Measurements from ENCODE around the gene TSPAN11.

TSPAN11 gene

DNA sequence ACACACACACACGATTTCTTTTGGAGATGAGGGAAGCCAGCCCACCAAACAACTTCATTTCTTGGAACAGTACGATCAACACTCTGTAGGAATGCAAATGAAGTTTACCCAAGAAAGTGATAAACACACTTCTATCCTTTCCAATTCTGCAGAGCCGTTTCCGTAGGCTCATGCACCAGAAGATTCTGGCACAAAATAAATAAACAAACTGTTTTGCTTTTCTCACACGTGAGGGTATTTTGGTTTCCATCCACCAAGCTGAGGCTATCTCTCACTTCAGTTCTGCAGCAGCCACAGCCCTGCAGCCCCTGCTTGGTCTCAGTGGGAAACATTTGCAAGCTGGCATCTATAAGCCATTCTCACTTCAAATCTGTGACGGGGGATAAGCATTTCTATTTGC, 15.3 kb upstream of the TSPAN11 start:
- DNase-seq (ENCODE audit: low read depth in 3 of 3) = no peak

DNA sequence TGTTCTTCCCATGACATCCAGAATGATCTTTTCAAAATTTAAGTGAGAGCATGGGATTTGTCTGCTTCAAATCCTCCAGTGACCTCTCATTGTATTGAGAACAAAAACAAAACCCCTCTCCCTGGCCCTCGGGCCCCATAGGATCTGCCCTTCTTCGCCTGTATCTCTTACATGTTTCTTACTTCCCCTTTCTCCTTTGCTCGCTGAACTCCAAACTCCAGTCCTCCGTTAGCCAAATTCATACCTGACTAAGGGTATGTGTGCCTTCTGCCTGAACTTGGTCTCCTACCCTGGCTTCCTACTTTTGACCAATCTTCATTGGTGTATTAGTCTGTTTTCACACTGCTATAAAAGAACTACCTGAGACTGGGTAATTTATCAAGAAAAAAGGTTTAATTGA, 13.2 kb upstream of the TSPAN11 start:
- no peak for DNase-seq (ENCODE audit: low read depth in 3 of 3)

- DNase-seq (ENCODE audit: low read depth in 3 of 3) = no peak
These were observed 11.5 kb upstream of the TSPAN11 start for GRCh38 chr12:30914986-30915591.

GRCh38 chr12:30923057-30923456, 3.5 kb upstream of the TSPAN11 start:
- DNase-seq (ENCODE audit: low read depth in 3 of 3) = no peak

- no peak for DNase-seq (ENCODE audit: low read depth in 3 of 3)
These were observed 823 bp upstream of the TSPAN11 start for GRCh38 chr12:30925607-30926242.

- DNase-seq (ENCODE audit: low read depth in 3 of 3) = no peak
These were observed 669 bp downstream of the TSPAN11 start for GRCh38 chr12:30927222-30927611.

DNA sequence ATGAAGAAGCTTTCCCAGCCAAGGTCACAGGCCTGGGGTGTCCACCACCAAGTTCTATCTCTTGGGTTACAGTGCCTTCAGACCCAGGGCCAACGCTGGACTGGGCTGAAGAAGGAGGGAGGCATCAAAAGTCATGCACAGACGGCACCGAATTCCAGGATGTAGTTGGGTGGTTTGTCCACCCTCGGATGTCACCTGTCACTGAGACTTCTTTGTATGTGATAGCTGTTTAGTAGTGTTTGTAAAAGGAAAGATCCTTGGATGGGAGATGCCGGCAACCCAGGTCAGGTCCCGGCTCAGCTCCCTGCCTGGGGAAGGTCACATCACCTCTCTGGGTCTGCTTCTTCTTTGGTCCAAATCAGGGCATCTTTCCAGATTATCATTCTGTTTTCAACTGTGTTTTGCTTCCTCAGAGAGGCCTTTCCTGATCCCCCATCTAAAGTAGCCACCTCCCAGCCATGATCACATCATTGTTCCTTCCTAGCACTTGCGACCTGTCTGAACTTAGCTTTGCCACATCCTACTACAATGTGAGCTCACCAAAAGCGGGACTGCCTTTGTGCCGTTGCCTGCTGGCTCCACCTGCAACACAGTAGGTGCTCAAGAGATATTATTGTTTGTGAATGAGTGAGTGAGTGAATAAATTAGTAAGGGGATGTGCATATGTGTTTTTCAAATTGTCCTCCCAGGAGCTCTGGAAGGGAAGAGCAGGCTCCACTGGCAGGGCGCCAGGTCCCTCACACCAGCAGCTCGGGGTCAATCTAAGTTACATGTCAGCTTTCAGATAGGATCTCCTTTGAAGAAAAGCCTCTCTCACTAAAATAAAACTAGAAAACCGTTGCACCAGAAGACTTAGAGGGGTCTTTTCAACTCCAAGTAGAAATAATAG, 2.1 kb downstream of the TSPAN11 start:
- no peak for DNase-seq (ENCODE audit: low read depth in 3 of 3)

DNA sequence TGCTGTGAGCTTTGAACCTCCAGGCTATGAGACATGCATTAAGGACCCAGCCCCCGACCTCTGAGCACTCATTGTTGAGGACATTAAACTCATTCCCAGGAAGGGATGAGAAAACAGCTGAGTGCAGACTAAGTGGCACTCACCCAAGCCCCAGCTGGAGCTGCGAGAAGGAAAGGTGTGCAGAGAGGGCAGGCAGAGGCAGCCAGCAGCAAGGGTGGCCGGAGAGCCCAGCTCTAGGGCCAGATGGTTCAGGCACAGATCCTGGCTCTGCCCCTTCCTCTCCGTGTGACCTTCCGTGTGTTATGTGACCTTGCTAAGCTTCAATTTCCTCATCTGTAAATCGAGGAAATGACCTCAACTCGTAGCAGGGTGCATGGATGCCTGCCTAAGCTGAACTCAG, 3.7 kb downstream of the TSPAN11 start:
- no peak for DNase-seq (ENCODE audit: low read depth in 3 of 3)

GRCh38 chr12:30930641-30931040, 4.1 kb downstream of the TSPAN11 start:
- no peak for DNase-seq (ENCODE audit: low read depth in 3 of 3)

GRCh38 chr12:30932881-30933280, 6.3 kb downstream of the TSPAN11 start:
- DNase-seq (ENCODE audit: low read depth in 3 of 3) = no peak

GRCh38 chr12:30934811-30935210, 8.3 kb downstream of the TSPAN11 start:
- no peak for DNase-seq (ENCODE audit: low read depth in 3 of 3)

GRCh38 chr12:30936036-30936435, 9.5 kb downstream of the TSPAN11 start:
- DNase-seq (ENCODE audit: low read depth in 3 of 3) = no peak

DNA sequence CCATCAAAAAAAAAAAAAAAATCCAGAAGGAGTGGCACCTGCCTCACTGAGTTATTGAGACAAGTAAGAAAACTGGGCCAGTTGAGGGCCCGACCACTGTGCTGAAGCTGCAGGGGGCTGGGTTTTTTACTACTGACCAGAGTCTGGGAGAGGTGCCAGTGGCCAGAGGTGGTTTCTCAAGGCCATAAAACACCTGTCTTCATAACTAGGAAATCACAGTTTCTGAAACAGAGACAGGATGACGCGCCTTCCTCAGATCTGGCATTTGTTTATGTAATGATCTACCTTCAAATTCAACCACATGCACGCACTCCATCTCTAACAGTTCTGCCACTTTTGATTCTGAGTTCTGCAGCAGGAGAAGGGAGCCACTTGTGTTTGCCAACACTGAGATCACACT, 12.7 kb downstream of the TSPAN11 start:
- no peak for DNase-seq (ENCODE audit: low read depth in 3 of 3)

DNA sequence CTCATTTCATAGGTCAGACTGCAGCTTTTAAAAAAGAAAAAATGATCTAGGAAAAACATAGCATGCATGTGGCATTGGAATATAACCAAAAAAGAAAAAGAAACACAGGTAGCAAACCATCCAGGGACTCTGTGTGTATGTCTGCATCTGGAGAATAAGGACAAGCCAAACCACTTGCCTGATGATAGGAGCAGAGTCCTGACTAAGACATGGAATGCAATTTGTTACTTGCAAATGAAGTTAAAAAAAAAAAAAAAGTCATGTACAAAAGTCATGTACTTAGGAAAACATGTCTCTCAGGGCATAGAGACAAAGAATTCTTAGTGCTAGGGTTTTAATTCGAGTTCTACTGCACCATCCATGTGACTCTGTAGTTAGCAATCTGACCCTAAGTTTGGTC, 15.9 kb downstream of the TSPAN11 start:
- DNase-seq (ENCODE audit: low read depth in 3 of 3) = no peak

GRCh38 chr12:30942936-30943335, 16.4 kb downstream of the TSPAN11 start:
- DNase-seq (ENCODE audit: low read depth in 3 of 3) = no peak

DNA sequence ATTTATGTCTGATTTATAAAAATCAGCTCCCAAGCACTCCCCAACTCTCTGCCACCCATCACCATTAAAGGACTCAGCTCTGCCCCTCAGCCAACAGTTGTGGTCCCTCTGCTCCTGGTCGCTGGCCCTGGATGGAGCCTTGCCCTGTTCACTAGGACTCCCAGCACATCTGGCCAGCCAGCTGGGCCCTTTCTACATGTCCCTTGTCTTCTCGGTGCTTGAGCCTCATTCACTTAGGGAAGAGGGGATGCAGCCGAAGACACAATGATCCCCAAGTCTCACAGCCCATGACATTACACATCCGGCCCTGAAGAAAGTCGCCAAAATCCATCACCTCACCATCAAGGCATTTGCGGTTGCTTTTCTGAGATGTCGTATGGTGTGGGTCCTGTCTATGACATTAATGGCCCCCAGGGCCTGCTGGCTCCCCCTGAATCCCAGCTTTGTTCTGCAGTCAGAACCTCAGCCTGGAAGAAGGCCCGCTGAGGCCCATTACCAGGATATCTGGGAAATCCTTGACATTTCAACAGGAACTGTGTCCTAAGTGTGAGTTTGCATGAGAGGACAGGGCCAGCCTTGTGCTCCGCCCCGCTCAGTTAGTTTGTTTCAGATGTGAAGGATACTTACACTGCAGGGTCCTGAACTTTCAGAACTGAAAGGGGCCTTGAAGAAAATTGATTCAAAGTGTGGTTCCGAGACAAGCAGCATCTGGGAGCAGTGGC, 19.1 kb downstream of the TSPAN11 start:
- no peak for DNase-seq (ENCODE audit: low read depth in 3 of 3)

- DNase-seq (ENCODE audit: low read depth in 3 of 3) = no peak
These were observed 25.5 kb downstream of the TSPAN11 start for GRCh38 chr12:30952015-30952414.

GRCh38 chr12:30953257-30953656, 26.7 kb downstream of the TSPAN11 start:
- DNase-seq (ENCODE audit: low read depth in 3 of 3) = no peak

GRCh38 chr12:30953951-30954751, 27.6 kb downstream of the TSPAN11 start:
- no peak for DNase-seq (ENCODE audit: low read depth in 3 of 3)

GRCh38 chr12:30955214-30955613, 28.7 kb downstream of the TSPAN11 start:
- DNase-seq (ENCODE audit: low read depth in 3 of 3) = no peak

GRCh38 chr12:30959110-30959710, 32.7 kb downstream of the TSPAN11 start:
- no peak for DNase-seq (ENCODE audit: low read depth in 3 of 3)

All from stimulated activated CD4-positive, alpha-beta T cell treated with anti-CD3 and anti-CD28 coated beads, TNF-alpha, amount 100 ng/mL, for 48 hours (primary cell).